Gastroesophageal sphincter (tissue), 3 donors: ENCODE measurements around the gene CPN2.

Experiments
- EP300 ChIP-seq: sonication (generic); formaldehyde crosslinking; IDR thresholded peaks from one replicate; pipeline ENCODE4 v1.6.1; 2017; ENCODE audit warnings: antibody characterized with exemption, mild to moderate bottlenecking
- POLR2A ChIP-seq, 2 donors: fragments of 450-650 bp; IDR thresholded peaks; one replicate each; pipeline ENCODE4 v1.6.1; 2017; ENCODE audit warnings: antibody characterized with exemption in 2 of 2, mild to moderate bottlenecking in 2 of 2, moderate library complexity in 1 of 2
- POLR2AphosphoS5 ChIP-seq: sonication (generic); formaldehyde crosslinking; IDR thresholded peaks from one replicate; pipeline ENCODE4 v1.6.1; 2017; ENCODE audit warnings: antibody characterized with exemption
- TF ChIP-seq, protein P1 (sequence below), 4 experiments: fragments of 200-600 bp in 2 of 4; fragments of 450-650 bp in 2 of 4; sonication (generic) in 1 of 4; IDR thresholded peaks; one replicate each; pipeline ENCODE4 v1.5.1; 2017 to 2019; ENCODE audit warnings: antibody characterized with exemption in 4 of 4, mild to moderate bottlenecking in 2 of 4, moderate library complexity in 2 of 4

DNA sequence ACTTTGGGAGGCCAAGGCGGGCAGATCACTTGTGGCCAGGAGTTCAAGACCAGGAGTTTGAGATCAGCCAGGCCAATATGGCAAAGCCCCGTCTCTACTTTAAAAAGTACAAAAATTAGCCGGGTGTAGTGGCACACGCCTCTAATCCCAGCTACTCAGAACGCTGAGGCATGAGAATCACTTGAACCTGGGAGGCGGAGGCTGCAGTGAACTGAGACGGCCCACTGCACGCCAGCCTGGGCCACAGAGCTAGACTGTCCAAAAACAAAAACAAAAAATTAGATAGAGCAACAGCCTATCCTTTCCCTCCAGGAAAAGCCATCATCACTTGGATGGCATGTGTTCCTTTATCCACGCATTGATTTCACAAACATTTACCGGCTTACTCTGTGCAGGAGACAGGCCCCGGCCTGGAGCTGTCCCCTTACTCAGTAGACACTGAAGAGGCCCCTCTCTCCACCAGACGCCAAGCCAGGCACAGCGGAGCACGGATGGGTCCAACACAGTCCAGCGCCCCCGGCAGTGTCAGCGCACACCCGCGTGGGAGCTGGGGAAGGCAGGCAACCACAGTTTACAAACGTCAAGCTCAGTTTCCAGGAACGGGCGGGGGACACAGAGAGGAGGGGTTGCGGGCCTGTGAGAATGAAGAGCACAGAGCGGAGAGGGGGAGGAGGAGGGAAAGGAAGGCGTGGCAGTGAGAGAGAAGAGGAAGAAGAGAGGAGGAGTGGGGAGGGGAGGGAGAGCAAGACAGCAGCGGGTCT is 44.8 kb upstream of the CPN2 start:
- TF ChIP-seq, protein P1, sequence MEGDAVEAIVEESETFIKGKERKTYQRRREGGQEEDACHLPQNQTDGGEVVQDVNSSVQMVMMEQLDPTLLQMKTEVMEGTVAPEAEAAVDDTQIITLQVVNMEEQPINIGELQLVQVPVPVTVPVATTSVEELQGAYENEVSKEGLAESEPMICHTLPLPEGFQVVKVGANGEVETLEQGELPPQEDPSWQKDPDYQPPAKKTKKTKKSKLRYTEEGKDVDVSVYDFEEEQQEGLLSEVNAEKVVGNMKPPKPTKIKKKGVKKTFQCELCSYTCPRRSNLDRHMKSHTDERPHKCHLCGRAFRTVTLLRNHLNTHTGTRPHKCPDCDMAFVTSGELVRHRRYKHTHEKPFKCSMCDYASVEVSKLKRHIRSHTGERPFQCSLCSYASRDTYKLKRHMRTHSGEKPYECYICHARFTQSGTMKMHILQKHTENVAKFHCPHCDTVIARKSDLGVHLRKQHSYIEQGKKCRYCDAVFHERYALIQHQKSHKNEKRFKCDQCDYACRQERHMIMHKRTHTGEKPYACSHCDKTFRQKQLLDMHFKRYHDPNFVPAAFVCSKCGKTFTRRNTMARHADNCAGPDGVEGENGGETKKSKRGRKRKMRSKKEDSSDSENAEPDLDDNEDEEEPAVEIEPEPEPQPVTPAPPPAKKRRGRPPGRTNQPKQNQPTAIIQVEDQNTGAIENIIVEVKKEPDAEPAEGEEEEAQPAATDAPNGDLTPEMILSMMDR (IDR thresholded peaks at IDR 0.05), result no peak
- TF ChIP-seq EP300 (no peak), POLR2A (IDR thresholded peaks at IDR 0.05) (no peak), POLR2AphosphoS5 (no peak)
